KOPT-K1 (cell line): ENCODE measurements around the gene PUS7.
A peak's percentile ranks its signal among the peaks of the same experiment; 100 is the strongest.
"Not testable (repeated sequence)": the region's sequence is repeated elsewhere in the genome, so short reads cannot be mapped to it uniquely, and the experiment has no call there.

Experiments
- H3K27ac ChIP-seq: fragments of 200-600 bp; sonication (generic); 2 replicates; pipeline ENCODE4 v1.5.1; 2016; ENCODE audit warnings: antibody characterized with exemption, mild to moderate bottlenecking, low read depth, low read length; ENCODE audit not compliant: poor library complexity, severe bottlenecking
- H3K36me3 ChIP-seq: fragments of 200-600 bp; sonication (generic); 2 replicates; pipeline ENCODE4 v1.5.1; 2017; ENCODE audit warnings: antibody characterized with exemption, mild to moderate bottlenecking, low read length, moderate library complexity; ENCODE audit not compliant: insufficient read depth
- H3K9me3 ChIP-seq: fragments of 200-600 bp; sonication (generic); 2 replicates; pipeline ENCODE4 v1.5.1; 2017; ENCODE audit warnings: antibody characterized with exemption, low read length, mild to moderate bottlenecking; ENCODE audit not compliant: insufficient read depth, poor library complexity, severe bottlenecking

Gene PUS7

GRCh38 chr7:105521027-105521716 is 899 bp downstream of the PUS7 start:
- peak overlapping the region; percentile 58 for H3K27ac ChIP-seq
- H3K9me3 ChIP-seq: no peaks in the 10 kb centered on the region
- H3K36me3 ChIP-seq: peaks cover 25% of the 10 kb centered on the region

- not testable (repeated sequence) for H3K27ac ChIP-seq, H3K9me3 ChIP-seq
- peaks cover 25% of the 10 kb centered on the region for H3K36me3 ChIP-seq
Measured at GRCh38 chr7:105520620-105521019, 1.5 kb downstream of the PUS7 start.

GRCh38 chr7:105519353-105519752 is 2.7 kb downstream of the PUS7 start:
- Histone ChIP-seq H3K36me3 (peaks cover 25% of the 10 kb centered on the region), H3K9me3 (no peaks in the 10 kb centered on the region), H3K27ac (no peak overlapping the region)

- peaks cover 33% of the 10 kb centered on the region for H3K36me3 ChIP-seq
- not testable (repeated sequence) for H3K27ac ChIP-seq, H3K9me3 ChIP-seq
Measured at GRCh38 chr7:105515610-105516009, 6.5 kb downstream of the PUS7 start.

GRCh38 chr7:105512926-105513526 is 9.0 kb downstream of the PUS7 start:
- Histone ChIP-seq H3K27ac (peak overlapping the region; percentile 40), H3K36me3 (peaks cover 25% of the 10 kb centered on the region), H3K9me3 (no peaks in the 10 kb centered on the region)

- peak overlapping the region; percentile 40 for H3K27ac ChIP-seq
- peaks cover 25% of the 10 kb centered on the region for H3K36me3 ChIP-seq
- H3K9me3 ChIP-seq: no peaks in the 10 kb centered on the region
Measured at GRCh38 chr7:105512415-105512814, 9.7 kb downstream of the PUS7 start.

- Histone ChIP-seq H3K36me3 (peaks cover 94% of the 10 kb centered on the region), H3K9me3 (no peaks in the 10 kb centered on the region)
Measured at GRCh38 chr7:105502173-105502572, 19.9 kb downstream of the PUS7 start.

GRCh38 chr7:105497016-105497415 is 25.1 kb downstream of the PUS7 start:
- H3K9me3 ChIP-seq: no peaks in the 10 kb centered on the region
- no peak overlapping the region for H3K27ac ChIP-seq
- peaks cover 68% of the 10 kb centered on the region for H3K36me3 ChIP-seq

More at GRCh38 chr7:105502173-105502572, 19.9 kb downstream of the PUS7 start:
- H3K27ac ChIP-seq: no peak overlapping the region

- Histone ChIP-seq H3K36me3 (peaks cover 64% of the 10 kb centered on the region), H3K27ac (no peak overlapping the region), H3K9me3 (no peaks in the 10 kb centered on the region)
Measured at GRCh38 chr7:105496521-105496920, 25.6 kb downstream of the PUS7 start.

- H3K9me3 ChIP-seq: no peaks in the 10 kb centered on the region
- peaks cover 57% of the 10 kb centered on the region for H3K36me3 ChIP-seq
- H3K27ac ChIP-seq: no peak overlapping the region
Measured at GRCh38 chr7:105493923-105494315, 28.2 kb downstream of the PUS7 start.

- Histone ChIP-seq H3K36me3 (peaks cover 57% of the 10 kb centered on the region), H3K27ac (no peak overlapping the region), H3K9me3 (no peaks in the 10 kb centered on the region)
Measured at GRCh38 chr7:105493196-105493922, 28.7 kb downstream of the PUS7 start.

GRCh38 chr7:105489409-105489808 is 32.7 kb downstream of the PUS7 start:
- Histone ChIP-seq H3K36me3 (peaks cover 67% of the 10 kb centered on the region), H3K9me3 (no peaks in the 10 kb centered on the region), H3K27ac (no peak overlapping the region)

GRCh38 chr7:105487579-105488571 is 34.2 kb downstream of the PUS7 start:
- H3K9me3 ChIP-seq: no peaks in the 10 kb centered on the region
- H3K36me3 ChIP-seq: peaks cover 68% of the 10 kb centered on the region
- H3K27ac ChIP-seq: no peak overlapping the region

- peaks cover 81% of the 10 kb centered on the region for H3K36me3 ChIP-seq
- H3K9me3 ChIP-seq: no peaks in the 10 kb centered on the region
- H3K27ac ChIP-seq: no peak overlapping the region
Measured at GRCh38 chr7:105480931-105481330, 41.1 kb downstream of the PUS7 start.
